IMR-90 (cell line): ENCODE data around the gene TXNRD1. TPM values are rescaled to one million over a fixed set of nuclear protein-coding genes. Genes with fewer than 3 reads are reported as not detected.
"Not testable (repeated sequence)": the region's sequence is repeated elsewhere in the genome, so short reads cannot be mapped to it uniquely, and the experiment has no call there.

Experiments
- ATAC-seq: fragments of 200-7000 bp; cut with Tn5 transposase; 2 replicates; pipeline ENCODE4 v1.9.1; 2020; ENCODE audit warnings: low read depth, mild to moderate bottlenecking, moderate library complexity
- BruUV-seq: library from RNA; stranded (reverse); fragments of 400-500 nt; replicated peaks from 2 replicates; lab custom pipeline; 2021; lab: Mats Ljungman, UMichigan
- CTCF ChIA-PET: fragments of 300-600 bp; formaldehyde crosslinking; extraction: SDS; loops from one replicate; lab custom pipeline; 2021; ENCODE audit warnings: antibody characterized with exemption; lab: Yijun Ruan, JAX
- POLR2A ChIA-PET: fragments of 300-600 bp; sonication (Branson Sonifier 250); formaldehyde crosslinking; loops from one replicate; lab custom pipeline; 2022; ENCODE audit warnings: antibody characterized with exemption; ENCODE audit not compliant: unreplicated experiment; lab: Charles Lee
- DNase-seq: peaks from one replicate; pipeline ENCODE4 v3.0.0; 2013
- H2AFZ ChIP-seq: replicated peaks from 2 replicates; pipeline ENCODE3; 2013; ENCODE audit warnings: low read length, mild to moderate bottlenecking; ENCODE audit not compliant: poor library complexity
- H2AK5ac ChIP-seq: 2 replicates; pipeline ENCODE4 v1.6.1; 2013; ENCODE audit warnings: low read depth, low read length, inconsistent platforms
- H2AK9ac ChIP-seq: replicated peaks from 2 replicates; pipeline ENCODE3; 2013; ENCODE audit warnings: mild to moderate bottlenecking, low read depth, low read length, moderate library complexity; ENCODE audit not compliant: poor library complexity
- H2BK120ac ChIP-seq: 2 replicates; pipeline ENCODE4 v1.6.1; 2013; ENCODE audit warnings: low read depth, low read length, inconsistent platforms
- H2BK15ac ChIP-seq: 3 replicates; pipeline ENCODE4 v1.6.1; 2013; ENCODE audit warnings: low read depth, low read length, inconsistent platforms
- H2BK20ac ChIP-seq: 2 replicates; pipeline ENCODE4 v1.6.1; 2013; ENCODE audit warnings: low read depth, mild to moderate bottlenecking, inconsistent platforms, low read length, moderate library complexity
- H2BK5ac ChIP-seq: 2 replicates; pipeline ENCODE4 v1.6.1; 2013; ENCODE audit warnings: mild to moderate bottlenecking, low read depth, low read length, inconsistent platforms; ENCODE audit not compliant: poor library complexity, severe bottlenecking
- H3K14ac ChIP-seq: replicated peaks from 2 replicates; pipeline ENCODE4 v1.6.1; 2013; ENCODE audit warnings: low read depth, low read length, inconsistent platforms
- H3K18ac ChIP-seq: 2 replicates; pipeline ENCODE4 v1.6.1; 2013; ENCODE audit warnings: low read depth, low read length, control low read depth
- H3K23ac ChIP-seq: 2 replicates; pipeline ENCODE4 v1.6.1; 2013; ENCODE audit warnings: low read depth, low read length, inconsistent platforms
- H3K27ac ChIP-seq: 2 replicates; pipeline ENCODE4 v1.5.1; 2013; ENCODE audit warnings: mild to moderate bottlenecking, control low read depth, low read length; ENCODE audit not compliant: insufficient read depth
- H3K27me3 ChIP-seq: 2 replicates; pipeline ENCODE4 v1.6.1; 2013; ENCODE audit warnings: low read length; ENCODE audit not compliant: control insufficient read depth, insufficient read depth
- H3K36me3 ChIP-seq: 2 replicates; pipeline ENCODE4 v1.6.1; 2013; ENCODE audit warnings: low read length, mixed read lengths; ENCODE audit not compliant: control insufficient read depth, insufficient read depth
- H3K4ac ChIP-seq: 2 replicates; pipeline ENCODE4 v1.6.1; 2013; ENCODE audit warnings: low read depth, low read length, inconsistent platforms
- H3K4me1 ChIP-seq: 2 replicates; pipeline ENCODE4 v1.6.1; 2013; ENCODE audit warnings: low read length, mixed read lengths; ENCODE audit not compliant: control insufficient read depth, insufficient read depth
- H3K4me2 ChIP-seq: 2 replicates; pipeline ENCODE4 v1.6.1; 2013; ENCODE audit warnings: low read depth, mild to moderate bottlenecking, control low read depth, low read length, moderate library complexity
- H3K4me3 ChIP-seq: 2 replicates; pipeline ENCODE4 v1.5.1; 2013; ENCODE audit warnings: low read depth, mild to moderate bottlenecking, control low read depth, low read length, moderate library complexity; ENCODE audit not compliant: insufficient read depth
- H3K56ac ChIP-seq: 2 replicates; pipeline ENCODE4 v1.6.1; 2013; ENCODE audit warnings: low read length, inconsistent platforms; ENCODE audit not compliant: insufficient read depth; ENCODE audit errors: extremely low read depth
- H3K79me1 ChIP-seq, 2 experiments: 2 replicates each; pipeline ENCODE4 v1.6.1; 2013; ENCODE audit warnings: low read length in 2 of 2, inconsistent platforms in 1 of 2, low read depth in 1 of 2
- H3K9ac ChIP-seq: 2 replicates; pipeline ENCODE4 v1.6.1; 2013; ENCODE audit warnings: low read depth, low read length, control low read depth
- H3K9me1 ChIP-seq: 2 replicates; pipeline ENCODE4 v1.6.1; 2013; ENCODE audit warnings: low read length, inconsistent platforms; ENCODE audit not compliant: insufficient read depth
- H3K9me3 ChIP-seq: 2 replicates; pipeline ENCODE4 v1.6.1; 2013; ENCODE audit warnings: low read length; ENCODE audit not compliant: control insufficient read depth, insufficient read depth
- H4K20me1 ChIP-seq: 2 replicates; pipeline ENCODE4 v1.6.1; 2013; ENCODE audit warnings: low read length, inconsistent platforms; ENCODE audit not compliant: insufficient read depth
- H4K5ac ChIP-seq: 2 replicates; pipeline ENCODE4 v1.6.1; 2013; ENCODE audit warnings: mild to moderate bottlenecking, low read depth, low read length, control low read depth
- H4K8ac ChIP-seq, 2 experiments: 2 replicates each; pipeline ENCODE4 v1.6.1; 2013; ENCODE audit warnings: low read depth in 2 of 2, low read length in 2 of 2, control low read depth in 1 of 2, inconsistent platforms in 1 of 2
- H4K91ac ChIP-seq: 2 replicates; pipeline ENCODE4 v1.6.1; 2013; ENCODE audit warnings: low read depth, low read length, inconsistent platforms; ENCODE audit not compliant: insufficient read depth
- WGBS, 2 experiments: methylation state at CpG; one replicate each; pipeline versions ENCODE4 v1.1.5 to v1.1.7; 2013; ENCODE audit warnings: missing lambda C conversion rate in 2 of 2; ENCODE audit not compliant: insufficient read length in 1 of 2; ENCODE audit errors: extremely low coverage in 2 of 2; 5-methylcytosine and 5-hydroxymethylcytosine counted together
- dilution Hi-C: fragments of 300-500 bp; cut with HindIII; formaldehyde crosslinking; loops from one replicate; pipeline ENCODE4 v1.14.3; 2018; ENCODE audit warnings: low sequenced_read_pairs; ENCODE audit not compliant: unreplicated experiment
- in situ Hi-C: fragments of 300-500 bp; cut with MboI; formaldehyde crosslinking; loops from 3 replicates; pipeline ENCODE4 v1.14.3; 2019; ENCODE audit warnings: low sequenced_read_pairs, inconsistent platforms, mixed read lengths
- intact Hi-C: fragments of 100-400 bp; cut with micrococcal nuclease; formaldehyde crosslinking; loops from 2 replicates; pipeline ENCODE4 v1.10.0; 2022
- polyA plus RNA-seq, 3 experiments: library from polyadenylated mRNA; depleted of rRNA; stranded (reverse); fragments of >200 nt; gene quantifications; 2 replicates each; pipeline ENCODE4 v1.2.3, GENCODE V29; 2012; ENCODE audit warnings: low replicate concordance in 1 of 3
- total RNA-seq: library from RNA; depleted of rRNA; stranded (reverse); fragments of >200 nt; gene quantifications from 2 replicates; pipeline ENCODE4 v1.2.3, GENCODE V29; 2012

TXNRD1 gene
- total and polyA plus RNA-seq, 2 of the 4 experiments (the other 2 are of a cell fraction) = 379 to 582 TPM

- CTCF ChIA-PET, in situ Hi-C loops, POLR2A ChIA-PET: not testable (repeated sequence)
These were observed 41.8 kb upstream of the TXNRD1 start for GRCh38 chr12:104173804-104174203.

More at GRCh38 chr12:104173804-104174203, 41.8 kb upstream of the TXNRD1 start:
- H3K14ac ChIP-seq, H3K36me3 ChIP-seq, H4K91ac ChIP-seq, H3K18ac ChIP-seq, H2BK120ac ChIP-seq, H3K27me3 ChIP-seq, dilution Hi-C loops, BruUV-seq, H2AK9ac ChIP-seq, H3K9ac ChIP-seq, H3K56ac ChIP-seq, ATAC-seq, H4K8ac ChIP-seq, H4K5ac ChIP-seq, H2BK15ac ChIP-seq, intact Hi-C loops, H3K27ac ChIP-seq, H3K9me1 ChIP-seq, H3K4me3 ChIP-seq, H3K9me3 ChIP-seq, H3K4me2 ChIP-seq, H3K4ac ChIP-seq, H2AFZ ChIP-seq, H3K79me1 ChIP-seq, DNase-seq, H4K20me1 ChIP-seq, H3K4me1 ChIP-seq, H2BK20ac ChIP-seq, H2BK5ac ChIP-seq: not testable (repeated sequence)
- no CpG with 5 or more reads among the region's 5 CpGs for WGBS, 2 experiments
- Histone ChIP-seq H3K23ac (0 out of 2 replicates have a peak overlapping the region, but pooled peaks have one; percentile 3), H2AK5ac (0 out of 2 replicates have a peak overlapping the region, but pooled peaks have one; percentile 24)
